Lung microvascular endothelial cell (primary cell): ENCODE data around the gene KRTAP4-4. TPM values are rescaled to one million over a fixed set of nuclear protein-coding genes. Genes with fewer than 3 reads are reported as not detected.

ENCODE experiments used
- DNase-seq, 2 donors: peaks; one replicate each; pipeline versions ENCODE4 v3.0.0 to v3.0.0-alpha.2; 2010; ENCODE audit warnings: low read depth in 2 of 2
- total RNA-seq: library from RNA; depleted of rRNA; stranded (reverse); fragments of >200 nt; gene quantifications from 2 replicates; pipeline ENCODE4 v1.2.1, GENCODE V29; 2014

Gene KRTAP4-4
- total RNA-seq, 1 donor from 2014 or later, result not detected

DNA sequence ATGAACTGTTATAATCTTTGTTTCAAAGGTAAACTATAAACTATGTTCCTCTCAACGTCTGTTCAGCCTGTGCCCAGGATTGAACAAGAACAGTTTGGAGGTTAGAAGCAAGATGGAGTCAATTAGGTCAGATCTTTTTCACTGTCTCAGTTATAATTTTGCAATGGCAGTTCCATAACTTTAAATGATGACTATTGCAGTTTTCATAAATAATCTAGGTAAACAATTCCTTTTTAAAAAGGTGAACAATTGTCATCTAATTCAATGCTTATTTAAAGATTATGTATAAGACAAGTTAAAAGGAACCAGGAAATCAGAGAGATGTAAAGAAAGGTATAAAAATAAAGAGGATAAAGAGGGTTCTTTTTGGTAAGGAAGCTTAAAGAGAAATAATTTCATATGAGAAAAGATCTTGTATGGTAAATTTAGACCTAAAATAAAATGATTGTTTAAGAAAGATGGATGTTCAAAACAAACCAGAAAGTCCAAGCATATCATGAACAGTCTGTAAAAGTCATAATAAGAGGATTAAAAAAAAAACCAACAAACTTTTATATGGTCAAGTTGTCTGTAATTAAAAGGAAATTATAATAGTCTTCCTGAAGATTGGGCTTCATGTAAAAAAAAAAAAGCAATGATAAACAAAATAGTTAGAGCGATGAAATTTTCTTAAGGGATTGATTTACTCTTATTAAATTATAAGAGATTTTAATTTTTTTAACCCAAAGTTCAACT is 49.2 kb downstream of the KRTAP4-4 start:
- no peak for DNase-seq

Other genes with a start within 250 kb of the KRTAP4-4 start
- under 0.01 and 1.6 TPM in 2 replicates for gene KRT23, start 223.1 kb downstream of the KRTAP4-4 start, total RNA-seq
- gene KRT39, start 193.8 kb downstream of the KRTAP4-4 start, total RNA-seq, result not detected in 2 replicates
- gene KRT40, start 176.4 kb downstream of the KRTAP4-4 start, total RNA-seq, result not detected in 2 replicates
- not detected in 2 replicates for gene KRTAP3-3, start 166.6 kb downstream of the KRTAP4-4 start, total RNA-seq
- gene KRTAP3-2, start 160.8 kb downstream of the KRTAP4-4 start, total RNA-seq, result not detected in 2 replicates
- gene KRTAP3-1, start 151.6 kb downstream of the KRTAP4-4 start, total RNA-seq, result not detected in 2 replicates
- gene KRTAP1-5, start 133.5 kb downstream of the KRTAP4-4 start, total RNA-seq, result not detected in 2 replicates
- not detected in 2 replicates for gene KRTAP1-4, start 130.6 kb downstream of the KRTAP4-4 start, total RNA-seq
- gene KRTAP1-3, start 125.9 kb downstream of the KRTAP4-4 start, total RNA-seq, result not detected in 2 replicates
- gene KRTAP1-1, start 119.3 kb downstream of the KRTAP4-4 start, total RNA-seq, result not detected in 2 replicates
- gene KRTAP2-1, start 113.4 kb downstream of the KRTAP4-4 start, total RNA-seq, result not detected in 2 replicates
- not detected in 2 replicates for gene KRTAP2-2, start 105.5 kb downstream of the KRTAP4-4 start, total RNA-seq
- not detected in 2 replicates for gene KRTAP2-3, start 100.6 kb downstream of the KRTAP4-4 start, total RNA-seq
- not detected in 2 replicates for gene KRTAP2-4, start 94.9 kb downstream of the KRTAP4-4 start, total RNA-seq
- not detected in 2 replicates for gene KRTAP4-7, start 76.6 kb downstream of the KRTAP4-4 start, total RNA-seq
- not detected in 2 replicates for gene KRTAP4-8, start 62.6 kb downstream of the KRTAP4-4 start, total RNA-seq
- gene KRTAP4-16, start 58.5 kb downstream of the KRTAP4-4 start, total RNA-seq, result not detected in 2 replicates
- gene KRTAP4-9, start 55.4 kb downstream of the KRTAP4-4 start, total RNA-seq, result not detected in 2 replicates
- not detected in 2 replicates for gene KRTAP4-11, start 42.4 kb downstream of the KRTAP4-4 start, total RNA-seq
- not detected in 2 replicates for gene KRTAP4-12, start 36.6 kb downstream of the KRTAP4-4 start, total RNA-seq
- gene KRTAP4-6, start 20.2 kb downstream of the KRTAP4-4 start, total RNA-seq, result not detected in 2 replicates
- gene KRTAP4-5, start 10.9 kb downstream of the KRTAP4-4 start, total RNA-seq, result not detected in 2 replicates
- not detected in 2 replicates for gene KRTAP4-3, start 7.5 kb upstream of the KRTAP4-4 start, total RNA-seq
- gene KRTAP4-2, start 17.5 kb upstream of the KRTAP4-4 start, total RNA-seq, result not detected in 2 replicates
- gene KRTAP4-1, start 24.2 kb upstream of the KRTAP4-4 start, total RNA-seq, result not detected in 2 replicates
- not detected in 2 replicates for gene KRTAP9-1, start 29.1 kb upstream of the KRTAP4-4 start, total RNA-seq
- gene KRTAP9-2, start 65.9 kb upstream of the KRTAP4-4 start, total RNA-seq, result not detected in 2 replicates
- gene KRTAP9-3, start 71.7 kb upstream of the KRTAP4-4 start, total RNA-seq, result not detected in 2 replicates
- gene KRTAP9-8, start 77.3 kb upstream of the KRTAP4-4 start, total RNA-seq, result not detected in 2 replicates
- gene KRTAP9-4, start 88.9 kb upstream of the KRTAP4-4 start, total RNA-seq, result not detected in 2 replicates
- gene KRTAP9-9, start 94.6 kb upstream of the KRTAP4-4 start, total RNA-seq, result not detected in 2 replicates
- not detected in 2 replicates for gene KRTAP9-6, start 104.6 kb upstream of the KRTAP4-4 start, total RNA-seq
- gene KRTAP9-7, start 115.0 kb upstream of the KRTAP4-4 start, total RNA-seq, result not detected in 2 replicates
- gene KRTAP29-1, start 142.1 kb upstream of the KRTAP4-4 start, total RNA-seq, result not detected in 2 replicates
- gene KRTAP16-1, start 148.6 kb upstream of the KRTAP4-4 start, total RNA-seq, result not detected in 2 replicates
- gene KRTAP17-1, start 155.0 kb upstream of the KRTAP4-4 start, total RNA-seq, result not detected in 2 replicates
- gene KRT33A, start 190.1 kb upstream of the KRTAP4-4 start, total RNA-seq, result not detected in 2 replicates
- not detected in 2 replicates for gene KRT33B, start 209.1 kb upstream of the KRTAP4-4 start, total RNA-seq
- gene KRT34, start 221.6 kb upstream of the KRTAP4-4 start, total RNA-seq, result not detected in 2 replicates
- not detected in 2 replicates for gene KRT31, start 236.9 kb upstream of the KRTAP4-4 start, total RNA-seq